Erythroblast (primary cell): ENCODE data around the gene OR52E8.
A peak's percentile ranks its signal among the peaks of the same experiment; 100 is the strongest.

Experiments used
- DNase-seq, 2 experiments: peaks; one replicate each; lab custom pipeline; 2025; lab: John Stamatoyannopoulos, UW
- GATA1 ChIP-seq: IDR thresholded peaks from 2 replicates; pipeline ENCODE4 v1.6.1; 2011; ENCODE audit warnings: low read depth, mild to moderate bottlenecking, control low read depth, low read length, moderate library complexity
- POLR2A ChIP-seq: IDR thresholded peaks from 2 replicates; pipeline ENCODE4 v1.6.1; 2011; ENCODE audit warnings: mild to moderate bottlenecking, low read length

The OR52E8 gene

DNA sequence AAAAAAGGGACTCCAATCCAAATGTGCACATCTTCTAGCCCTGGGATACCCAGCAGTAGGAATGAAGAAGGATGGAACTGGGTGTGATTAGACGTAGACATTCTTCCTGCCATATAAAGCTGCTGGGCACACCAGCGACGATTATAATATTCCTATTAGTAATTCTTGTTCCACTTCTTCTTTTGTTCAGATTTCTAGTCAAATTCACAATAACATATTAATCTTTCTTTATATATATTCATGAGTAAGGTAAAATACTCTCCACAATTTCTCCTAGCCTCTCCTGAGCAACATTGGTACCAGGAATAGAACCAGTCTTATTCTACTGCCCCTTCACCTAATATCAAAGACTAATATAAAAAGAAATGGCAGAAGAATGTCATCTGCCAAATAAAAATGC lies at the start of gene OR52E8:
Gene OR52E8 (minus strand): TSS at position 101 of the 400 bp plus-strand sequence. CDS start 0 bp downstream, at position 101.
- TF ChIP-seq GATA1 = no peak
- no peak for TF ChIP-seq POLR2A

DNA sequence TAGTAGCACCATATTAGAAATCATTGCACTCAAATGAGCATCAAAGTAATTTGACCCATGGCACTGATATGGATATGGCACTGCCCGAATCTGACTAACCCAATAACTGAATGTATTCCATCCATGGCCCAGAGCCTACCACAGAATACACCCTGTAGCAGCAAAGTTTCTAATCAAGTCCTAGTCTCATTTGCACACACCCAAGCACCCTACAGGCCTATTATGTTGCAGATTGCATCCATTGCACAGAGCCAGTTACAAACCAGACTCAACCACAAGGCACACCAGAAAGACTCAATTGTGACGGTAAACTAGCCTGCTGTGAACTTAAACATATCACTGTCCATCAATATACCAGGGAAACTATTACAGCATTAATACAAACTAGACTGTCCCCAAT lies 42.0 kb upstream of the OR52E8 start:
- no peak for TF ChIP-seq GATA1
- TF ChIP-seq POLR2A = no peak
- DNase-seq = no peak

More for the DNA sequence above, at the start of gene OR52E8:
- no peak for DNase-seq

DNA sequence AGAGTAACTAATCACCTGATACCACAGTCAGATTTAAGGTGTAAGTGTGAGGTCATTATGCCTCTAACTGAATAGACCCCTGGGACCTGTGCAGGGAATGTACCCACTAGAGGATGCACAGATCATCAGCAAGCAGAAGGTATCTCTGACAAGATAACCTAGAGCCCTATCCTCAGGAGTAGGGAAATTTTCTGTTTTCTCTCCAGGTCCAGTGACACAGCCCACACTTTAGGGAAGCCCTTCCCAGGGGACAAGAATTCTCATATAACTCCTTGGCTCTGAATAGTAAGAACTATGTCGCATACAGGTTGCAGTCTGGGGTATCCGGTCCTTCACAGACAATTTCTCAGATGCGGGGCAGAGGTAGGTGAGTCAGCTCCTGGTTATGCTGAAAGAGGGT lies 35.4 kb upstream of the OR52E8 start, which contains the start of gene OR52E5:
Gene OR52E5 (plus strand): TSS at position 301 of the 400 bp plus-strand sequence. CDS start 7,569 bp downstream, outside the sequence.
- TF ChIP-seq POLR2A (no peak), GATA1 (no peak)
- no peak for DNase-seq

DNA sequence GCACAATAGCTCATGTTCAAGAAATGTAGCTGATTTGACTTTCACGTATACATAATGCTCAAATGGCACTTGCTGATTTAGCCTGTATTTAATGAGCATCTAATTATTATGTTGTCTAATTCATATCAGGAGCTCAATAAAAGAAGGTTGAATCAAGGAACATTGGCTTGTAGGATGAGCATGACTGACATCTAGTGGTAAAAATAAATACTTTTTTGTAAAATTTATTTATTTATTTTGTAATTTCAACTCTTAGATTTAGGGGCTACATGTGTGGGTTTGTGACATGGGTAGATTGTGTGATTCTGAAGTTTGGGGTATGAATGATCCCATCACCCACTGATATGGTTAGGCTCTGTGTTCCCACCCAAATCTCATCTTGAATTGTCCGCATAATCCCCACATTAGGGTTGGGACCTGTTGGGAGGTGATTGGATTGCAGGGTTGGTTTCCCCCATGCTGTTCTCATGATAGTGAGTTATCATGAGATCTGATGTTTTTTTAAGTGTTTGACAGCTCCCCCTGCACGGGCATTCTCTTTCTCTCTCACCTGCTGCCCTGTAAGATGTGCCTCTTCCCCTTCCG lies 33.8 kb upstream of the OR52E8 start:
- TF ChIP-seq POLR2A (no peak), GATA1 (no peak)
- DNase-seq = peak; percentile 21 to 50

DNA sequence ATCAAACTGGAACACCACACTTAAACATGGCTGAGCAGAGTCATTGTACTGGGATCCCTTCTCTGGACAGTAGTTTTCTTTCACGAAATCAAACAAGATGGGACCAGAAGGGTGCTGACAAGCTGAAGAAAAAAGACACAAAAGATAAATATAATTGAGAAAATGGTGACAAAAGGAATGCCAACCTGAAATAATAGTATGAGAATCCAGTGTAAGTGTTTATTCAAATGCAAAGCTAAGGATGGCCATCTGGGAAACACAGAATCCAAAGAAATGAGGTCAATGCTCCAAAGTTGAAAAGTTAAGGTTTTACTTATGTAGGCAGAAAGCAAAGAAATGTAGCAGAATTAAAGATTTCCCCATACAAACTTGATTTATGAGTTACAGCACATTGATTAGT lies 30.2 kb upstream of the OR52E8 start:
- no peak for DNase-seq

DNA sequence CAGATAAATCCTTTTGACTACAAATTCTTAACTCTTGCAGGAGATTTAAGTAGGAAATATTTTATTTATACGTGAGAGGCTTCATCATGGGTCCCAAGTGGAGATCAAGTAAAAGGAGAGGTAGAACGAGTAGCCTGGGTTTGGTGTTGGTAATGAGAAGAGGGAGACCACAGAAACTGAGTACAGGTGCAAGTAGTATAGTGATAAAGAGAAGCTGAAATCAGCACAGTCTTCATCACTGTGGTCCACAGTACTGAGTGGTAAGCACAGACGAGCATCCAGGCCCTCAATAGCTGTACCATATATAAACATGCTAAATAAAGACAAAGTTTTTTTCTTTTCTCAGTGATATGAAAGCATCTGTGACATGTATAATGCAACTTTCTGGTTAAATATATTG lies 29.7 kb upstream of the OR52E8 start:
- no peak for TF ChIP-seq GATA1
- TF ChIP-seq POLR2A = no peak
- DNase-seq = no peak

More for the DNA sequence above, 30.2 kb upstream of the OR52E8 start:
- TF ChIP-seq GATA1 (no peak), POLR2A (no peak)

DNA sequence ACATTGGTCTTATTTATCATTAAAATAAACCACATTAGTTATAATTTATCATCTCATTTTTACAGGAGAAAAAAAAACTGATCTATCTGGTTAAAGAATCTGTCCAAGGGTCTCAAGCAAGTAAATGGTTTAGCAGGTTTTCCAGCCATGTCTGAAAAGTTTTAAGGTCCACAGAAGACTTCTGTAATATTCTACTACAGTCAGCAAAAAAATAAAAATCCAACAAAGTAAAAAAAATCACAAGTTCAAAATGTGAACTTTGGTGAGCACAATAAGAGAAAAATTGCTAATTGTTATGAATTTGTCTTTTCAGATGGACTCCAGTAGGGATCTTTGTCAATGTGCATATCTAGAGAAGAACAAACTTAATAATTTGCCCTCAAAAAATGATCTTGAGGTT lies 24.3 kb upstream of the OR52E8 start:
- TF ChIP-seq POLR2A = no peak
- no peak for DNase-seq

DNA sequence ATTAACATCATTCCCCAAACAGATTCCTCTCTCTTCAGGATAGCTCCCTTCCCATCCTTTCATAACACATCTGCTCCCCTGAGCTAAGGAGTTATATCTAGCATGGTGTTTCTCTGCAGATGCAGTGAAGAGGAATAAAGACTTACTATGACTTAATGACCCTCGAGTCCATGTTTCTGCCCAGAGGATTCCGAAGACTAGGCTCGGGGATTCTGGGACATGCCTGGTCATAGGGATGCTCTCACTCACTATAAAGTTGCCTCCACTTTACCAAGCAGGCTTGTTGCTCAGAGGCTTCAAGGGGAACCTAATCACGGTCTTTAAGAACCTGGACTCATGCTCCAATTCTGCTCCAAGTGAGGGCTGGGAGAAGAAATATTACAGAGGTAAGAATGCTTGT lies 22.8 kb upstream of the OR52E8 start, which contains the start of gene OR52E4:
Gene OR52E4 (plus strand): TSS at position 301 of the 400 bp plus-strand sequence. CDS start 3,664 bp downstream, outside the sequence.
- TF ChIP-seq POLR2A (no peak), GATA1 (no peak)

DNA sequence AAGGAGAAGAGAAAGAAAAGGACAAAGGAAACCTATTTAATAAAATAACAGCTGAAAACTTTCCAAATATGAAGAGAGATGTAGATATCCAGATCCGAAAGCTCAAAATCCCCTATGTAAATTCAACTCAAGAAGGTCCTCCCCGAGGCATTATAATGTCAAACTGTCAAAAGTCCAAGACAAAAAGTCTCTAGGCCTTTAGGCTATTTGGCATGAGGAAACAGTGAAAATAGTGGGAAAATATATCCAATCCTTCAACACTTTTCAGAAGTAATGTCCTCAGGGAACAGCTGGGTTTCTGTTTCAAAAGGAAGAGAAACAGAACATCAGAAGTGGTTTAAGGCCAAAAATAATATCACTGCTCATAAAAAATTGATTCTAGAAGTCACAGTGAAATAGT lies 21.1 kb upstream of the OR52E8 start:
- no peak for TF ChIP-seq POLR2A
- TF ChIP-seq GATA1 = no peak
- no peak for DNase-seq

More for the DNA sequence above, 22.8 kb upstream of the OR52E8 start, which contains the start of gene OR52E4:
- no peak for DNase-seq

DNA sequence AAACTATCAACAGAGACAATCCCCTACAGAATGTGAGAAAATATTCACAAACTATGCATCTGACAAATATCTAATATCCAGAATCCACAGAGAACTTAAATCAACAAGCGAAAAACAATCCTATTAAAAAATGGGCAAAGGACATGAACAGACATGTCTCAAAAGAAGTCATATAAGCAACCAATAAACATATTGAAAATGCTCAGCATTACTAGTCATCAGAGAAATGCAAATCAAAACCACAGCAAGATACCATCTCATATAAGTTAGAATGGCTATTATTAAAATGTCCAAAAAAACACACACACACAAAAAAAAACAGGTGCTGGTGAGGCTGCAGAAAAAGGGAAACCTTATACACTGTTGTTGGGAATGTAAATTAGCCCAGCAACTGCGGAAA lies 8.3 kb upstream of the OR52E8 start:
- TF ChIP-seq GATA1 (no peak), POLR2A (no peak)
- no peak for DNase-seq

DNA sequence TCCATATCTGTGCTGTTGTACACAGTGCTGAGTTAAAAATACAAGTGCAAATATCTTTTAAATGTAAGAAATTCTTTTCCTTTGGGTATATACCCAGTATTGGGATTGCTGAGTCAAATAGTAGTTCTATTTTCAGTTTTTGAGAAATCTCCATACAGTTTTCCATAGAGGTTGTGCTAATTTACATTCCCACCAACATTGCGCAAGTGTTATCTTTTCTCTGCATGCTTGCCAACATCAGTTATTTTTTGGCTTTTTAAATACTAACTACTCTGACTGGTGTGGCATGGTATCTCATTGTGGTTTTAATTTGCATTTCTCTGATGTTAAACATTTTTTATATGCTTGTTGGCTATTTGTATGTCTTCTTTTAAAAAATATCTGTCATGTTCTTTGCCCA lies 6.5 kb downstream of the OR52E8 start:
- DNase-seq = no peak
- TF ChIP-seq GATA1 (no peak), POLR2A (no peak)

DNA sequence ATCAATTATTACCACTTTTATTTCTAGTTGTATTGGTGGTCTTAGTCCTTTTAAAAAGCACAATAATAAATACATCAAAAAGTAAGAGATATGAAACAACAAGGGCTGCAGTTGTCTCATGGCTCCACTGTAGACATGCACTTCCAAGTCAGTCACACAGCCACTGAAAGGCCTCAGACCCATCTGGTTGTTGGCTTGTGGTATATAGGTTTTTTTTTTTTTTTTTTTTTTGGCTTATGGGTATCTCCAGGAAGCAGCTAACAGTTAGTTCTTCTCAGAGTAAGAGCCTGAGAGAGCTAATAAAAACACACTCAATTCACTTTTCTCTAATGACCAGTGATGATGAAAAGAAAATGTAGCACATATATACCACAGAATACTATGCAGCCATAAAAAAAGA lies 9.8 kb downstream of the OR52E8 start:
- TF ChIP-seq POLR2A = no peak
- TF ChIP-seq GATA1 = no peak
- DNase-seq = no peak

DNA sequence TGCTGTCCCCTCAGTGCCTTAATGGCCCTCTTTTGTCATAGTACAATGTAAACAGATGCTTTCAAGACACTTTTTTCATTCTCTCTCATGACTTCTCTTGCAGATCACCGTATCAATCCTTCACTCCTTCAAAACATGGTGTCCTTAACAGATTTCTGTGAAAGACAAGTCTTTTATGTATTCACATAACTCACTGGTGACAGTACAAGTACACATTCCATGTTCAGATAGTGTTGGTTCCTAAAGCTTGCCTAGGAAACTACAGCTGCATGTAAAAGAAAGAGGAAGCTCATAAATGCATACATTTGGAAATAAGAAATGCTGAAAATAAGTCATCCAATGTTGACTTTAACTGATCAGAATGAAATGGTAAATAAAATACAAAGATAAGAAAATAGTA lies 10.8 kb downstream of the OR52E8 start:
- DNase-seq = no peak
- TF ChIP-seq GATA1 = no peak
- TF ChIP-seq POLR2A = no peak

DNA sequence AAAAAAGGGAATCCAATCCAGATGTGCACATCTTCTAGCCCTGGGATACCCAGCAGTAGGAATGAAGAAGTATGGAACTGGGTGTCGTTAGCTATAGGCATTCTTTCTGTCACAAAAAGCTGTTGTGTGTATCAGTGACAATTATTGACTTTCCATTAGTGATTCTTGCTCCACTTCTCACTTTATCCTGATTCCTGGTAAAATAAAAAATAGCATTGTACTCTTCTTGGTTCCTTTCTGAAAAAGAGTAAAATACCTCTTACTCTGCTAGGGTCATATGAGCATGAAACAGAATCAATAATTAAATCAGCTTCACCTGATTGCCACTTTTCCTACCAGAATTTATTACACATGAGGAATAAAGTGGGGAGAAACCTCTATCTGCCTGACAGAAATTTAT lies 15.7 kb downstream of the OR52E8 start, which contains the start of gene OR52E6:
Gene OR52E6 (minus strand): TSS at position 101 of the 400 bp plus-strand sequence. CDS start 0 bp downstream, at position 101.
- no peak for TF ChIP-seq POLR2A
- no peak for TF ChIP-seq GATA1
- DNase-seq = no peak

DNA sequence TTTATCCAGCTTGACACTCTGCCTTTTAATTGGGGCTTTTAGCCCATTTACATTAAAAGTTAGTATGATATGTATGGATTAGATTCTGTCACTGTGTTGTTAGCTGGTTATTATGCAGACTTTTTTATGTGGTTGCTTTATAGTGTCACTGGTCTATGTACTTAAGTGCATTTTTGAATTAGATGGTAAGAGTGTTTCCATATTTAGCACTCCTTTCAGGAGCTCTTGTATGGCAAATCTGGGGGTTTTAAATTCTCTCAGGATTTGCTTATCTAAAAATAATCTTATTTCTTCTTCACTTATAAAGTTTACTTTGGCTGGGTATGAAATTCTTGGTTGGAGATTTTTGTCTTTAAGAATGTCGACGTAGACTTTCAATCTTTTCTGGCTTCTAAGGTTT lies 19.8 kb downstream of the OR52E8 start:
- TF ChIP-seq POLR2A (no peak), GATA1 (no peak)

DNA sequence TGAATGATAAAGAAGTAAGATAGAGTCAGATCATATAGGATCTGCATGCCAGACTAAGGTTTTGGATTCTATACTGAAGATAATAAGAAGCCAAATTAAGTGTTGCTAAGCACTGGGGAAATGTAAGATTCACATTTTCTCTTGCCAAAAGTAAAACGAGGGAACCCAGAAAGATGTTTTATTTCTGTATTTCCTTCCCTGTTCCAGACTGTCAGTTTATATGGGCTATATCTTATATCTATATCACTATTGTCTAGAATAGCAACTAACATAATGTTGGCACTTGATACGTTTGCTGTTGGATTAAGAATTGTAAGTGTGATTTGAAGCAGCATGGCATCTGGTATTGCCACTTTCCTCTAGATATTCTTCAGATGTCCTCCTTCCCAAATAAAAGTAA lies 24.0 kb downstream of the OR52E8 start:
- no peak for TF ChIP-seq POLR2A
- TF ChIP-seq GATA1 = no peak

More for the DNA sequence above, 19.8 kb downstream of the OR52E8 start:
- DNase-seq = no peak

More for the DNA sequence above, 24.0 kb downstream of the OR52E8 start:
- no peak for DNase-seq
